GM21529 (cell line): Measurements from ENCODE around the gene AP2S1.
"Not testable (repeated sequence)": the region's sequence is repeated elsewhere in the genome, so short reads cannot be mapped to it uniquely, and the experiment has no call there.

Experiments
- ATAC-seq: cut with Tn5 transposase; IDR thresholded peaks from one replicate; pipeline ENCODE4 v1.9.1; 2021; ENCODE audit not compliant: unreplicated experiment

Gene AP2S1

DNA sequence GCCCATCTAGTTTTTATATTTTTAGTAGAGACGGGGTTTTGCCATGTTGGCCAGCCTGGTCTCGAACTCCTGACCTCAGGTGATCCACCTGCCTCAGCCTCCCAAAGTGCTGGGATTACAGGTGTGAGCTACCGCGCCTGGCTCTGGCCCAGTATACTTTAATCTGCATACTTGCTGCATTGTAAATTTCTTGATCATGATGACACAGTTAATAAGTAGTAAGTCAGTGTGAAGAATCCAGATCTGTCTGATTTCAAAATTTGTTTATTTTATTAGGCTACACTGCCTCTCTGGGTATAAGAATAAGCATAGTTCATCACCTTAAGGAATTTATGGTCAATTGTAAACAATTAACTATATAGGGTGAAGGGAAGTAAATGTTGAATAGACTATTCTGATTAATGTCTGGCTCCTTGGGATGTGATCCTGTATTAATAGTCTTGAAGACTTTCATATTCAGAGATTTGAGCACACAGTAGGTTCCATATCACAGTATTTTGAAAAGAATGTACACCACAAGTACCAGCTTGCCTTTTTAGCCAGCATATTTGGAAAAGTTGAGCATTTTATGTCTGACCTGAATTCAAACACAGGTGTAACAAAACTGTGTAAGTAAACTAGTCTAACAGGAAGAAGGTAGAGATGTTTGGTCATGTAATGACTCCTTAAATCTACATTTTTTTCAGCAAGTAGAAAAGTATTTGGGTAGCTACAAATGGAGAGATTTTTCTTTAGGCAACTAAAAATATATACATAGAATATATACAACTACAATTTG is 17.6 kb upstream of the AP2S1 start:
- no peak for ATAC-seq

DNA sequence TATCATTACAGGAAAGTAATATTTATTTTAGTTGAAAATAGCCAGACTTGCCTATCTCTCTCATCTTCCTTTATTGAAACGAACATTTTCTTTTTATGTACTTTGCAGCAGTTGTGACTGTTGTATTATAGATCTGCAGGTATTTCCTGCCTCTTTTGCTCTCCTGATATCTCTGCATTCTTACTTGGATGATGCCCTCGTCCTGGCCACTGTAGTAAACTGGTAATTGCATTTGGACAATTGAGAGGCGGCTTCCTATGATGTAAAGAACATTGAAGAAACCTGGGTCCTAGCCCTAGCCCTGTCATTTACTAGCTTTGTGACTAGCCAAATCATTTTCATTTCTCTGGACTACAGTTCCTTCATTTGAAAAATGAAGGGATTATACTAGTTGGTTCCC is 16.5 kb upstream of the AP2S1 start:
- ATAC-seq: no peak

GRCh38 chr19:46866407-46867136 is 15.9 kb upstream of the AP2S1 start:
- ATAC-seq: no peak

DNA sequence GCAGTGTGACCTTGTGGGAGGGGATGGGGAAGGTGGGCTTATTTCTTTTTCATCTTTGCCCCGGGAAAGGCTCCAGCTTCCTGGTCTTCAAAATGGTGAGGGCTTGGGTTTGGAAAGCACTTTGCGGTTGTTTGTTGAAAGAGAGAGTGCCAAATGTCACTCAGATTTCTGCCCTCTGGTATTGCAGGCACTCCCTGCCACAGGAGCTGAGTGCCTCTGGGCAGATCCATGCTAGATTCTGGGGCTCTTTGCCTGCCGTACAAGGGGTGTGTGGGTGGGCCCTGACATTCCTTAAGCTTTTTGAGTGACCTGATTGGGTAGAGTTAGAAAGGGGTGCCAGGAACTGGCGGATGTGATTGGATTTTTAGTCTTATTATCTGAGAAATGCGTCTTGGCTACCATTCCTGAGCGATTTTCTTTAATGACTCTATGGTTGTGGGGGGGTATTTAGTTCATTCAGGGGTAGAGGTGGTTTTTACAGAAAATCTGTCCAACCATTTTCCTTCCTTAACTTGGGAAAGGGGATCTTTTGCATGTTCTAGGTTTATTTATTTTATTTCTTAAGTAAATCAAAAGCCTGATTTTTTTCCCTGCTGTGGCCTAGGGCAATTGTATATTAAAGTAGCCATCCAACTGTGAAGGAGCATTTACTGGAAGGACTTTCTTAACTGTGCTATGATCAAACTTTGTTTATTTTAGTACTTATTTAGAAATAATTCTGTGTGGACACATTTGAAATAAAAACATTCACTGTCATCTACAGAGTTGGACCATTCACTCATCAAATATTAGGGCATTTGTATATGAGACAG is 13.4 kb upstream of the AP2S1 start:
- ATAC-seq: no peak

DNA sequence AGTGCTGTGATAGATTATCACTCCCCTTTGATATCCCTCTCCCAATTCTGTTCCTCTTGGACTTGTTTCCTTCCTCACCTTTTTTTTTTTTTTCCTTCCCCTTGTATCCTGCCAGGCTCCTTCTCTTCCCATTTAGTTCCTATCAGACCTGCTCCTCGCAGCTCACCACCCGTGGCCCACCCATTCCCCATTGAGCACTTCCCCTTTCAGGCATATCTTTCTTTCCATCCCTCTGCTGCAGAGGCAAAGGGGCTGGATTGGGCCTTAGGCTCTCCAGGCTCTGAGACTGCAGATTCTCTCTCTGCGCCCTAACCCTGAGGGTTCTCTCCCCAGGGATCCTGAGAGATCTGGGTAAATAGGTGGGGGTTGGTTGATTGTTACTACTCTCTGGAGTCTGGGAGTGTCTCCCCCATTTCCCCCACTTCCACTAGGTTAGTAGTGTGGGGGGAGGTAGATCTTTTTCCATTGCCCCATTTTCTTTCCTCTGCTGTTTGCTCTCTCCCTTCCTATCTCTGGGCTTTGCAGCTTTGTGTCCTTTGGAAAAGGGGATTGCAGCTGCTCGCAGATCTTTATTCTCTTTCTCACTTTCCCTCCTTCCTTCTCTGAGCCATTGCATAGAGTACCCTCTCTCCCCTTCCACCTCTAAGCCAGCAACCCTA is 12.5 kb upstream of the AP2S1 start:
- no peak for ATAC-seq

DNA sequence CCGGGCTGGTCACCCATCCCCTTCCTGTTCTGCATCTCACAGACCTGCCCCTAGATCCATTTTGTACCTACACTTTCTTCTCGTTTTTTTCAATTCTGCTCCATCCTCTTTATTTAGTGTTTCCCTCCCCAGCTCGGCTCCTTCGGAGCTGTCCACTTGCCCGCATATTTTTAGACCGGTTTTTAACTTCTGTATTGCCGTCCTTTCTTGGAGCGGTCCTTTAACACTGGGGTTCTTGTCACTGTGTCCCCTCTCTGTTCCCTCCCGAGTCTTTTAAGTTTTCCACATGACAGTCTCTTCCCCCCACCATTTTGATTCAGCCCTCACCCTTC is 11.8 kb upstream of the AP2S1 start:
- no peak for ATAC-seq

- ATAC-seq: no peak
These were observed 11.3 kb upstream of the AP2S1 start for GRCh38 chr19:46861691-46862502.

- no peak for ATAC-seq
These were observed 10.4 kb upstream of the AP2S1 start, which contains the start of gene ARHGAP35 for GRCh38 chr19:46860846-46861690. ARHGAP35 (plus strand) TSS chr19:46860997; CDS start chr19:46918676, 57,679 bp downstream.

GRCh38 chr19:46860125-46860845 is 9.6 kb upstream of the AP2S1 start:
- peak; percentile 61 for ATAC-seq

- no peak for ATAC-seq
These were observed 9.0 kb upstream of the AP2S1 start for GRCh38 chr19:46859637-46860124.

DNA sequence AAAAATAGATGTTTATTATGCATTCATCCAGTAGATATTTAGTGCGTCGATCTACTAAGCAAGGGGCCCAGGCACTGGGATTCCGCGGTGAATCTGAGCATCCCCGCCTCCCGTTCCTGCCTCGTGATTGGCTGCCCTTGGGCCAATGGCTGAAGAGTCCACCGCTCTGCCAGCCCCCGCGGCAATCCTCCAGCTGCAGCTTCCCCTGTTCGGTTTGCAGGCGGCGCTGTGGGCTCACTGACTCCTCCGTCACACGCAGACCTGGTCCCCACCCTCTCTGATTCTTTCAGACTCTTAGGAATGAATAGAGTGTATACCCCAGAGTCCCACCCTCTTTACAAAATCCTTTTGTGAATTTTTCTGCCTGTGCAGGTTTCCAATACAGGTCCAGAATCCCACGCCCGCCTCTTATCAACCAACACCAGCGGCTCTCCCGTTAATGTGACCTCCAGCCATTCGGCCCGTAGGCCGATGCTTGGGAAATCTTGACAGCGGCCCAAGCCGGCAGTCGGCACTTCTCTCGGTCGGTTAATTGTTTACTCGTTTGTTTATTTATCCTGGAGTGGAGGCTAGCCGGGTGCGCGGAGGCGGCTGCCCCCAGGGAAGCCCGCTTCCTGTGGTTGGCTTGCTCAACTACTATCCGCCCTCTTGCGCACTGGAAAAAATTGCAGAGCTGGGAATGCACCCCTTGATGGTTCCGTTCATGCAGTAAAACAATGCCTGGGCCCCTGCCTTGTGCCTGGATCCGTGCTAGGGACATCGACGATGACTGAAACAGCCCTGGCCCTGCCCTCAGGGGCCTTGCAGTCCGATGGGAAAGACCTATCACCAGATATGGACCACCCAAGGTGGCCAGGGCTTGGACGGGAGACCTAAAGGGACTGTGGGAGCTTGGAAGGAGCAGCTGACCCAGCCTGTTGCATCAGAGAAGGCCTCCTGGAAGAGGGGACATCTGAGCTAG is 5.7 kb upstream of the AP2S1 start:
- no peak for ATAC-seq

GRCh38 chr19:46854698-46855097 is 4.1 kb upstream of the AP2S1 start:
- not testable (repeated sequence) for ATAC-seq

GRCh38 chr19:46852830-46853229 is 2.2 kb upstream of the AP2S1 start:
- ATAC-seq: no peak

GRCh38 chr19:46849610-46850009 is 1.0 kb downstream of the AP2S1 start:
- no peak for ATAC-seq

GRCh38 chr19:46848389-46848788 is 2.3 kb downstream of the AP2S1 start:
- no peak for ATAC-seq

DNA sequence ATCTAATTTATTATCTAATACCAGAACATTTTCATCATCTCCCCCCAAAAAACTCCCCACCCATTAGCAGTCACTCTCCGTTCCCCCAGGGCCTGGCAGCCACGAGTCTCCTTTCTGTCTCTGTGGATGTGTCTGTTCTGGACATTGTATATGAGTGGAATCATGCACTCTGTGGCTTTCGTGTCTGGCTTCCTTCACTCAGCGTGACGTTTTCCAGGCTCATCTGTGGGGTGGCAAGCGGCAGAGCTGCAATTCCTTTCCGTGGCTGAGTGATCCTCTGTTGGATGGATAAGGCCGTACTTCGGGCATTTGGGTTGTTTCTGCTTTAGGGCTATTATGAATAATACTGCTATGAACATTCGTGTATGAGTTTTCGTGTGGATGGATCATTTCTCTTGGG is 3.1 kb downstream of the AP2S1 start:
- ATAC-seq: no peak

DNA sequence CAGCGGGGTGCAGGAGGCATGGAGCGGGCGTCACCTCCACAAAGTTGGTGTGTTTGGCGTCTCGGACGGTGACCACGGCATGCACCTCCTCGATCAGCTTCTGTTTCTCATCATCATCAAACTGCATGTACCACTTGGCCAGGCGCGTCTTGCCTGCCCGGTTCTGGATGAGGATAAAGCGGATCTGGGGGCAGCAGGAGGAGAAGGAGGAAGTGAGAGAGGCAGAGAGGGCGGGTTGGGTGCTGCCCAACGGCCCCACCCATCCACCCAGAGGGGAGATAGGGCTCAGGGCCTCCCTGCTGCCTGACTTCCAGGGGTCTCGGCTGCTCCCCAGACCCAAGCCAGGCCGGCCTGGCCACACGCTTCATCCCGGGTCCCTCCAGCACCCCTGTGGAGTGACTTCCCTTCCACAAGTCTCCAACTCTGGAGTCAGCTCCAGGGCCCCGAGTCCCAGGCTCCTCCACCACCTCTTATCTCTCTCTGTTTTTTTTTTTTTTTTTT is 4.6 kb downstream of the AP2S1 start:
- no peak for ATAC-seq
